GM12875 (cell line): ENCODE data around the gene TTLL8.

Source experiments
- H3K4me3 ChIP-seq: one replicate; pipeline ENCODE4 v1.5.1; 2011; ENCODE audit warnings: low read depth, low read length, control low read depth
- TF ChIP-seq, protein P1 (sequence below): IDR thresholded peaks from 2 replicates; pipeline ENCODE4 v1.5.1; 2011; ENCODE audit warnings: low read depth, mild to moderate bottlenecking, control low read depth, inconsistent platforms, low read length, moderate library complexity, borderline replicate concordance; ENCODE audit not compliant: insufficient read depth

Gene TTLL8

DNA sequence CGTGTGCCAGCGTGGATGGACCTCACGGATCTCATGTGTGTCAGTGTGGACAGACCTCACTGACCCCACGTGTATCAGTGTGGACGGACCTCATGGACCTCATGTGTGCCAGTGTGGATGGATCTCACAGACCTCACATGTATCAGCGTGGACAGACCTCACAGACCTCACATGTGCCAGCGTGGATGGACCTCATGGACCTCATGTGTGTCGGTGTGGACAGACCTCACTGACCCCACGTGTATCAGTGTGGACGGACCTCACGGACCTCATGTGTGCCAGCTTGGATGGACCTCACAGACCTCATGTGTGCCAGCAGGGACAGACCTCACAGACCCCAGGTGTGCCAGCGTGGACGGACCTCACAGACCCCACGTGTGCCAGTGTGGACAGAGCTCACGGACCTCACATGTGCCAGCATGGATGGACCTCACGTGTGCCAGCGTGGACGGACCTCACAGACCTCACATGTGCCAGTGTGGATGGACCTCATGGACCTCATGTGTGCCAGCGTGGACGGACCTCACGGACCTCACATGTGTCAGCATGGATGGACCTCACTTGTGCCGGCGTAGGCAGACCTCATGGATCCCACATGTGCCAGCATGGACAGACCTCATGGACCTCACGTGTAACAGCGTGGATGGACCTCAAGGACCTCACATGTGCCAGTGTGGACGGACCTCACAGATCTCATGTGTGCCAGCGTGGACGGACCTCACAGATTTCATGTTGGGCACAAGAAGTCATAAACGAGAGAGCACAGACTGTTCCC, 18.2 kb downstream of the TTLL8 start:
- TF ChIP-seq, protein P1, sequence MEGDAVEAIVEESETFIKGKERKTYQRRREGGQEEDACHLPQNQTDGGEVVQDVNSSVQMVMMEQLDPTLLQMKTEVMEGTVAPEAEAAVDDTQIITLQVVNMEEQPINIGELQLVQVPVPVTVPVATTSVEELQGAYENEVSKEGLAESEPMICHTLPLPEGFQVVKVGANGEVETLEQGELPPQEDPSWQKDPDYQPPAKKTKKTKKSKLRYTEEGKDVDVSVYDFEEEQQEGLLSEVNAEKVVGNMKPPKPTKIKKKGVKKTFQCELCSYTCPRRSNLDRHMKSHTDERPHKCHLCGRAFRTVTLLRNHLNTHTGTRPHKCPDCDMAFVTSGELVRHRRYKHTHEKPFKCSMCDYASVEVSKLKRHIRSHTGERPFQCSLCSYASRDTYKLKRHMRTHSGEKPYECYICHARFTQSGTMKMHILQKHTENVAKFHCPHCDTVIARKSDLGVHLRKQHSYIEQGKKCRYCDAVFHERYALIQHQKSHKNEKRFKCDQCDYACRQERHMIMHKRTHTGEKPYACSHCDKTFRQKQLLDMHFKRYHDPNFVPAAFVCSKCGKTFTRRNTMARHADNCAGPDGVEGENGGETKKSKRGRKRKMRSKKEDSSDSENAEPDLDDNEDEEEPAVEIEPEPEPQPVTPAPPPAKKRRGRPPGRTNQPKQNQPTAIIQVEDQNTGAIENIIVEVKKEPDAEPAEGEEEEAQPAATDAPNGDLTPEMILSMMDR: no peak
- H3K4me3 ChIP-seq: no peak overlapping the region

GRCh38 chr22:50035976-50036724, 21.9 kb downstream of the TTLL8 start:
- H3K4me3 ChIP-seq: no peak overlapping the region
- TF ChIP-seq, protein P1: no peak

- H3K4me3 ChIP-seq: no peak overlapping the region
- TF ChIP-seq, protein P1: no peak
Measured at GRCh38 chr22:50035131-50035881, 22.8 kb downstream of the TTLL8 start.

DNA sequence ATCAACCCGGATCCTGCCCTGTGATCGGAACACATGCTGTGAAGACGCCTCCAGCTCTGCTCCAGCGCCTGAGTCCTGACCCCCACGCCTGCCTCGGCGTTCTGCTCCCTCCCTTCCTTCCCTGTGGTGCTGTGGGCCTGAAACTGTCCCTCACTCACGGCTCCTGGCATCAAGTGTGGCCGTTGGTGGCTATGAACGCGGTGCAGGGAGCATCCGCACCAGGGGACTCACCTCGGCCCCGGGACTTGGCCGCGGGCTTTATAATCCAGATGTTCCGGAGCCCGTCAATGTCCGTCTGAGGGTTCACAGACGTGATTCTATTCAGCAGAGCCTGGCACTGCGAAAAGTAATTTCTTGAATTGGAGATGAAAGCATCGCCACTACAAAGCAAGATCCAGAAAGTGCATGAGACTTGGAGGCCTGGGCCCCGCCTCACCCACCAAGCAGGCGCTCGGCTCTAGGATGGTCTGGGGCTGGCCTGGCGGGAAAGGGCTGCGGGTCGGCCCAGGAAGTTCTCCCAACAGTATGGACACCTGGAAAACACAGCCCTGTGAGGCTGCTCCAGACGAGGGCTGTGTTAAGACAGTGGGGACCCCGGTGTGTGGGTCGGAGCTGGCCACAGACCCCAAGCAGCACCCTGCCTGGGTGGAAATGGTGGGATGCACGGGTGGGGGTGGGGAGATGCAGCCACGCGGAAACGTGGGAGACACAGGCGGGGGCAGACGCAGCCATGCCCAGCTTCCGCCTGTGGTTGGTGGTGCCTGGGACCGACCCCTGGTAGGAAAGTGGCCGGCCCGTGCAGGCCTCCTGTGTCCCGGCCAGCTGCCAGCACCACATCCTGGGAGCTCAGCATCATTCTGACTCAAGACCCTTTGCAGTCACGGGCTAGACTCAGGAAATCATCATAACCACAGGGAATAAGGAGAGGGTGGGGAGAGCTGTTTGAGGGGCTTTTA, 23.7 kb downstream of the TTLL8 start:
- H3K4me3 ChIP-seq: no peak overlapping the region
- TF ChIP-seq, protein P1: no peak

DNA sequence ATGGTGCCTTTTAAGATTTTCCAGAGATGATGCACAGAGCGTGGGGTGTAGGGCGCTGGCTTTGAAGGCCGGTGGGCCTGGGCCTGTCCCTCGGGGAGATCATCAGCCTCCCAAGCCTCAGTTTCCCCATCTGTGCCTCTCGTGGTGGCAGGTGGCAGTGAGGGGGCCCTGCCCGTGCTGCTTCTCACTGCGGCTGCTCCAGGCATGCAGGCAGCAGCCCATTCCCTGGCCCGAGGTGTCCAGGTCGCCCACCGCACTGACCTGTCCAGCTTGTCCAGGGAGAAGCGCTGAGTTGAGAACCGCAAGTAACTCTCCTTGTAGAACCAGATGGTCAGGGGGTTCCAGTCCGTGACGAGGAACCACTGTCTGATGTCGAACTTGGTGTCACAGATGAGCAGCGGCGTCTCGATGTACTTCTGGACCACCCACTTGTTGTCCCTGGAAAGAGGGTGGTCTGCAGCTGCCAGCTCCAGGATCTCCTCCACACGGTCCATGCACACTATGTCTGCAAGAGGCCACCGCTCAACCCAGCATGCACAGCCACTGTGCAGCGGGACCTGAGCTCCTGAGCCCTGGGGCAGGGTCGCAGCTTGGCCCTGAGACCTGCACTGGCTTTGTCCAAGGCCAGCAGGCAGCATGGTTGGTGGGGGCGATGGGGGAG, 25.0 kb downstream of the TTLL8 start:
- H3K4me3 ChIP-seq: no peak overlapping the region
- TF ChIP-seq, protein P1: no peak
